Omental fat pad (tissue), 4 donors: ENCODE data around the gene KANSL1. TPM values are rescaled to one million over a fixed set of nuclear protein-coding genes. Genes with fewer than 3 reads are reported as not detected.

Experiments used
- ATAC-seq: fragments of 150-250 bp; one replicate; pipeline ENCODE4 v1.9.1; 2016; ENCODE audit warnings: mild to moderate bottlenecking, moderate library complexity; ENCODE audit not compliant: low FRiP score
- DNase-seq: peaks from one replicate; pipeline ENCODE4 v3.0.0-alpha.2; 2019; ENCODE audit warnings: low spot score
- total RNA-seq, 4 donors: library from RNA; depleted of rRNA; stranded (reverse); fragments of >200 nt; gene quantifications; one replicate each; pipeline ENCODE4 v1.1.0, GENCODE V29; 2016
- TF ChIP-seq, protein P1 (sequence below), 3 donors: fragments of 450-650 bp; IDR thresholded peaks; one replicate each; pipeline ENCODE4 v1.5.1; 2016 to 2017; ENCODE audit warnings: antibody characterized with exemption in 3 of 3, mild to moderate bottlenecking in 3 of 3, moderate library complexity in 2 of 3

KANSL1 gene
- total RNA-seq, 4 donors from 2014 or later: 48.9 to 109 (median 57.4) TPM

GRCh38 chr17:46086821-46087220, 106.4 kb downstream of the KANSL1 start:
- ATAC-seq (no peak), DNase-seq (no peak)
- TF ChIP-seq, protein P1, sequence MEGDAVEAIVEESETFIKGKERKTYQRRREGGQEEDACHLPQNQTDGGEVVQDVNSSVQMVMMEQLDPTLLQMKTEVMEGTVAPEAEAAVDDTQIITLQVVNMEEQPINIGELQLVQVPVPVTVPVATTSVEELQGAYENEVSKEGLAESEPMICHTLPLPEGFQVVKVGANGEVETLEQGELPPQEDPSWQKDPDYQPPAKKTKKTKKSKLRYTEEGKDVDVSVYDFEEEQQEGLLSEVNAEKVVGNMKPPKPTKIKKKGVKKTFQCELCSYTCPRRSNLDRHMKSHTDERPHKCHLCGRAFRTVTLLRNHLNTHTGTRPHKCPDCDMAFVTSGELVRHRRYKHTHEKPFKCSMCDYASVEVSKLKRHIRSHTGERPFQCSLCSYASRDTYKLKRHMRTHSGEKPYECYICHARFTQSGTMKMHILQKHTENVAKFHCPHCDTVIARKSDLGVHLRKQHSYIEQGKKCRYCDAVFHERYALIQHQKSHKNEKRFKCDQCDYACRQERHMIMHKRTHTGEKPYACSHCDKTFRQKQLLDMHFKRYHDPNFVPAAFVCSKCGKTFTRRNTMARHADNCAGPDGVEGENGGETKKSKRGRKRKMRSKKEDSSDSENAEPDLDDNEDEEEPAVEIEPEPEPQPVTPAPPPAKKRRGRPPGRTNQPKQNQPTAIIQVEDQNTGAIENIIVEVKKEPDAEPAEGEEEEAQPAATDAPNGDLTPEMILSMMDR (IDR thresholded peaks at IDR 0.05): no peak

DNA sequence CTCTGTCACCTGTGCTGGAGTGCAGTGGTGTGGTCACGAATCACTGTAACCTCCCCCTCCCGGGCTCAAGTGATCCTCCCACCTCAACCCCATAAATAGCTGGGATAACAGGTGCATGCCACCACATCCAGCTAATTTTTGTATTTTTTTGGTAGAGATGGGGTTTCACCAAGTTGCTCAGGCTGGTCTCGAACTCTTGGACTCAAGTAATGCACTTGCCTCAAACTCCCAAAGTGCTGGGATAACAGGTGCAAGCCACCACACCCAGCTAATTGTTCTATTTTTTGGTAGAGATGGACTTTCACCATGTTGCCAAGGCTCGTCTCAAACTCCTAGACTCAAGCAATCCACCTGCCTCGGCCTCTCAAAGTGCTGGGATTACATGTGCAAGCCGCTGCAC, 107.7 kb downstream of the KANSL1 start:
- DNase-seq (no peak), ATAC-seq (no peak)
- TF ChIP-seq, protein P1 (IDR thresholded peaks at IDR 0.05): no peak

DNA sequence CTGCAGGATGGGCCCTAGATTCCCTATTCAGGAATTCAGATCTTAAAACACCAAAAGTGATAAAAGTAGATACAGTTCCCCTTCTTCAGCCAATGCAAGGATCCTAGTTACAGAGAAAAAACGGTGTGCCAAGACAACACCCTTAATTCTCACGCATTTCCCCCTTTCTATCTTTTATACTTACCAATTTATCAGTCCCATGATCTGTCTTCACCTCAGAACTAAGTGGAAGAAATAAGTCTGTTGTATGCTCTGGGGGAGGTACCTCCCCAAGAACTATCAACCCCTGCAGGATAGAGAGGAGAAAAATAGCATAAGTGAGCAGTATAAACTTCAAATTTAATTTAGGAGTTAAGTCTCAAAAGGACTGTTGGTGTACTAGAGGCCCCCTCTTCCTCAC, 111.0 kb downstream of the KANSL1 start:
- DNase-seq (no peak), ATAC-seq (no peak)

DNA sequence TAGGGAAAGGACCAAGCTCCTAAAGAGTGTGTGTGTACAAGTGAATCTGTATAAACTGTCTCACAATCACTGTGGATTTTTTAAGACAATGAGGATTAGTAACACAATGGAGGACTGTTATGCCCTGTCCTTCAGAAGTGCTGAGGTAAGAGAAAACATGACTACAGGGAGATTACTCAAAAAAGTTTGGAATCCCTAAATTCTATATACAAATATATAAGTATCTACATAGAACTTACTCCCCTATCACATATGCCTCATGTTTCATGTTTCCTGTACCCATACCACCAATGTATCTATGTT, 112.3 kb downstream of the KANSL1 start:
- no peak for DNase-seq
- ATAC-seq: no peak
- TF ChIP-seq, protein P1 (IDR thresholded peaks at IDR 0.05): no peak

More for the DNA sequence above, 111.0 kb downstream of the KANSL1 start:
- TF ChIP-seq, protein P1 (IDR thresholded peaks at IDR 0.05): no peak

DNA sequence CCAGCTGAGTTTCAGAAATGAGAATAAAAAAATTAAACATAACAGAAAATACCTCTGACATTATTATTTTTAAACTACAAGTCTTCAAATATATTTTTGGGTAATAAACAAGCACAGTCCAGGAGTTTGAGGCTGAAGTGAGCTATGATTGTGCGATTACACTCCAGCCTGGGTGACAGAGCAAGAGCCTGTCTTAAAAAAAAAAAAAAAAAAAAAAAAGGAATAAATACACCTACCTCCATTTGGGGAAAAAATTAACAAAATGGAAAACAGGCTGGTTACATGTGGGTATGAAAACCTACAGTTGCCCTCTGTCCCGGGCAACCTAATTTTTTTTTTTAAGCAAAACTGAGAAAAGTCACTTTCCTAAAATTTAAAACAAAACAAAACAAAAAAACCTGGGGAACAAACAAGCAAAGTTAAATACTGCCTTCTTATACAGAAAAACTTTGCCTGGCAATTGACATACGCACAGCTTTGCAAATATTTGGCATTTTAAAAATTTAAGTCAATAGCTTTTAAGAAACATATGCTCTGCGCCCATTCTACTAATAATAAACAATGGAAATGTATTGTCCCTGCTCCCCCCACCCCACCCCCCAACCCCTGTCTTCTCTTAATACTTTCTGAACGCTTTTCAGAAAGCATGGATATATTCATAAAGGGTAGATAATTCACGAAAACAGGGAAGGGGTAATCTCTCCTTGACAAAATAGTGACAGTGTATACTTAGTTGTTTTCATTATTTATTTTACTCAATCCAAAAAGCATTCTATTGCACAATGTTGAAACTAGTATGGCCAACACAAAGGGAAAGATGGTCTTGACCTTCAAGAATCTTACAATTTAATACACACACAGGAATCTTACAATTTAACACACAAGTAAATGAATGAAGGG, 112.9 kb downstream of the KANSL1 start:
- DNase-seq: no peak
- no peak for ATAC-seq
- TF ChIP-seq, protein P1 (IDR thresholded peaks at IDR 0.05): no peak

DNA sequence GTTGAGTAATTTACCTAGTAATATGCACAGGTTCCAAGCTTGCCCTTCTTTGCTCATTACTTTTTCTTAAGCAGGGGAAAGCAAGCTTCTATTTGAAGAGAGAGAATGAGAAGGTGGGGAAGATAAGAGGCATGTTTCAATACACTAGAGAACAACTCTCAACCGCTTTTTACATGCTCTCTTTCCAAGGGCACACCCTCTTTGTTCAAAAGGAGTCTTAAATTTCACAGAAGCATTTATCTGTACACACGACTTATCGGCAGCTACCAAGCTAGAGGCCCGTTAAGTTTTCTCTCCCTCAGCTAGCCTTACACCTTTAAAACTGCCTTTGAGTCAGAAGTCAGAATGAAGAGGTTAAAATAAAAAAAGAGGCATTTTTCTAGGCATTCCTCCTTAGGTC, 114.6 kb downstream of the KANSL1 start:
- no peak for ATAC-seq
- TF ChIP-seq, protein P1 (IDR thresholded peaks at IDR 0.05): no peak
- no peak for DNase-seq

DNA sequence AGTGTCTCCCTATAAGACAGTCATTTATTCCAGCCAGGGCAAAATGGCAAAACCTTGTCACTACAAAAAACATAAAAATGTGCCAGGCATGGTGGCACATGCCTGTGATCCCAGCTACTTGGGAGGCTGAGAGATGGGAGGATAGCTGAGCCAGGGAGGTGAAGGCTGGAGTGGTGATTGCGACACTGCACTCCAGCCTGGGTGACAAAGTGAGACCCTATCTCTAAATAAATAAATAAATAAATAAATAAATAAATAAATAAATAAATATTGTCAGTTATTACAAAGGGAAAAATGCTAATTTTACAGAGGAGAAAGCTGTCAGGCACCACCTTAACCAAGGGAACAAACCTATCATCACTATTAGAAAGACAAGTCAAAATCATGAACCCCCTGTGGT, 118.7 kb downstream of the KANSL1 start:
- ATAC-seq: no peak
- TF ChIP-seq, protein P1 (IDR thresholded peaks at IDR 0.05): no peak
- no peak for DNase-seq
